T1000 (cell line): ENCODE data around the gene ITPKB.
"Not testable (repeated sequence)": the region's sequence is repeated elsewhere in the genome, so short reads cannot be mapped to it uniquely, and the experiment has no call there.

Experiments used
- DNase-seq: peaks from one replicate; lab custom pipeline; 2025; ENCODE audit warnings: mixed read lengths; lab: John Stamatoyannopoulos, UW

The ITPKB gene

DNA sequence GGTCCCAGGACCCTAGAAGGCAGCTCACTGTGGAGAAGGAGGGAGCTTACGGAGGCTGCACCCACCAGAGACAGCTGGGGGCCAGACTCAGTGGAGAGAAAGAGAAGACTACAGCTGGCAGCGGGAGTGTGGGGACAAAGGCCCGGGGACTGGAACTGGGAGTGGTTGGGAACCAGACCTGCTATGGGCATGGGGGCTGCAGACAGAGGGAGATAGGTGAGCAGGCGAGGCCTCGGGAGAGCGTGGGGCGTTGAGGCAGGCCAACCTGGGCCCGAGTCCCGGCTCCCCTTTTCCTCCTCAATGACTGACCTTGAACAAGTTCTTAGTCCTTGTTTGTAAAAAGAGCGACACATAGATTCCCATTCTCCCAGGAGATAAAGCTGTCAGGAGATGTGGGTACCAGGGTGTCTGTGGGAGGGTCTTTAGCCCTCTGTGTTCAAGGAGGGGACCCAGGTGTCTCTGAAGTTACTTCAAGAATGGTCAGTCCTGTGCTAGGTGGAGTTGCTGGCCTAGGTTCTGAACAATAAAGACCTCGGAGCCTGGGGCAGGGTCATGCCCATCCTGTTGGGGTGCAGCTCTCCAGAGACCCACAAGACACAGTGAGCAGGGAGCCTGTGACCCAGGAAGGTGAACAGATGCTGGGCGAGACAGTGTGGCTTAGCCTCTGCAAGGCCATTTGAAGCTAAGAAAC lies 87.9 kb downstream of the ITPKB start:
- DNase-seq = no peak

GRCh38 chr1:226650236-226650841 lies 88.7 kb downstream of the ITPKB start:
- no peak for DNase-seq

DNA sequence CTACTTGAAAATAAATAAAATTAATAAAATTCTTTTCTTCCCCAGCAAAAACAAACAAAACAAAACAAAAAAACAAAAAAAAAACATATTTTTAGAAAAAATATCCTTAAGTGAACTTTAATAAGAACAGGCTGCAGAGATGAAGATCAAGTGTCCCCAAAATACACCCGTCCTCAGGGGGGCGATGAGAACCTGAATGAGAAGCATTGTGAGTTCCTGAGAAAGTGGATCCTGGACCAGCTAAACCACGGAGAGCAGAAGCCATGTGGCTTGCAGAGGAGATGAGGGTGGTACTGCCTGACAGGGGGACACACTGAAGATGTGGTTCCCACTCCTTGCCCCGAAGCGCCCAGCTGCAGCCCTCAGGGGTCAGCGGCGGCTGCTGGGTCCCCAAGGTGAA lies 89.3 kb downstream of the ITPKB start:
- DNase-seq = no peak

DNA sequence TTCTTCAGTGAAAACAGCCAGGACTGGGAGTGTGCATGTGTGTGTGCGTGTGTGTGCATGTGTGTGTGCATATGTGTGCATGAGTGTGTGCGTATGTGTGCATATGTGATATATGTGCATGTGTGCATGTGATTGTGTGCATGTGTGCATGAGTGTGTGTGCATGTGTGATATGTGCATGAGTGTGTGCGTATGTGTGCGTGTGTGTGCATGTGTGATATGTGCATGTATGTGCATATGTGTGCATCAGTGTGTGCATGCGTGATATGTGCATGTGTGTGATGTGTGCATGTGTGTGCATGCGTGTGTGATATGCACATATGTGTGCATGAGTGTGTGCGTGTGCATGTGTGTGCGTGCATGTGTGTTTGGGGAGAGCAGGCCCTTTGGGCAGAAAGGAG lies 89.8 kb downstream of the ITPKB start:
- DNase-seq = no peak

- DNase-seq = no peak
Measured at GRCh38 chr1:226648421-226648820, 90.7 kb downstream of the ITPKB start.

DNA sequence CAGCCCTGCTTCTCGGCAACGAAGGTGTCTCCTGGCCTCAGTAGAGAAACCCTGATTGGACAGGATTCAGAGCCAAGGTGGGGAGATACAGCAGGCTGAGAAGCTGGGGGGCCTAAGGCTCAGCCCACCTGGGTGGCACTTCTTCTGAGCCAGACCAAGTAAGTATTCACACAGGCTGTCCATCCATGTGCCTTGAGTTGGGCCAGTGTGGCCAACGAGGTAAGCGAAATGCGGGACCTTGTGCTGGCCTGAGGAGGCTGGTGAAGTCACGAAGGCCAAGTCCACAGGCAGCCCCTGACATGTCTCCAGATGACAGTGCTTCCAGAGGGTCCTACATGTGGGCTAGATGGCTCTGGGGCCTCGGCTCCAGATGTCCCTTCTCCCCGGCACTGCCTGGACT lies 91.4 kb downstream of the ITPKB start:
- DNase-seq = no peak

DNA sequence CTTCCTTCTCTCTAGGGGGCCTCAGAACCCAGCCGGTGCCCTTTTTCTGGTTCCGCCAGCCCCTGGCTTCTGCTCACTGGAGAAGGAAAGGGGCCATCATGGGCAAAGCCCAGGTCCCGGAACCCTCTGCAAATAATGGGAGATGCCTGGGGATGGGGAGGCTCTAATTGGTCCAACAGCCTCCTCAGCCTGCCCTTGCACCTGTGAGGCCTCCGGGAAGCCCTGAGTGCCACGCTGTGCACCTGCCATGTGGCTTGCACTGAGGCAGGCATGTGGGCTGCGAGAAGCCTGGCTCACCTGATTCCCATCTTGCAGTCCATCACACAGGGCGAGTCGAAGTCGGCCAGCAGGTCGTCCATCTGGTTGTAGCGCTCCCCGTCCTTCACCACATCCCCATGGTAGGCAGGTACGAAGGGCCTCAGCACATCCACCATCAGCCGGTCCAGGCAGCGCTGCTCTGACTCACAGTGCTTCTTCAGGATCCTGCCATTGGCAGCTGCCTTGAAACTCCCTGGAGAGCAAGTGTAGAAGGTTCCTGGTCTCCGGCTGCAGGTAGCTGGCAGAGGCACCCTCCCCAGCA lies 92.1 kb downstream of the ITPKB start:
- no peak for DNase-seq

DNA sequence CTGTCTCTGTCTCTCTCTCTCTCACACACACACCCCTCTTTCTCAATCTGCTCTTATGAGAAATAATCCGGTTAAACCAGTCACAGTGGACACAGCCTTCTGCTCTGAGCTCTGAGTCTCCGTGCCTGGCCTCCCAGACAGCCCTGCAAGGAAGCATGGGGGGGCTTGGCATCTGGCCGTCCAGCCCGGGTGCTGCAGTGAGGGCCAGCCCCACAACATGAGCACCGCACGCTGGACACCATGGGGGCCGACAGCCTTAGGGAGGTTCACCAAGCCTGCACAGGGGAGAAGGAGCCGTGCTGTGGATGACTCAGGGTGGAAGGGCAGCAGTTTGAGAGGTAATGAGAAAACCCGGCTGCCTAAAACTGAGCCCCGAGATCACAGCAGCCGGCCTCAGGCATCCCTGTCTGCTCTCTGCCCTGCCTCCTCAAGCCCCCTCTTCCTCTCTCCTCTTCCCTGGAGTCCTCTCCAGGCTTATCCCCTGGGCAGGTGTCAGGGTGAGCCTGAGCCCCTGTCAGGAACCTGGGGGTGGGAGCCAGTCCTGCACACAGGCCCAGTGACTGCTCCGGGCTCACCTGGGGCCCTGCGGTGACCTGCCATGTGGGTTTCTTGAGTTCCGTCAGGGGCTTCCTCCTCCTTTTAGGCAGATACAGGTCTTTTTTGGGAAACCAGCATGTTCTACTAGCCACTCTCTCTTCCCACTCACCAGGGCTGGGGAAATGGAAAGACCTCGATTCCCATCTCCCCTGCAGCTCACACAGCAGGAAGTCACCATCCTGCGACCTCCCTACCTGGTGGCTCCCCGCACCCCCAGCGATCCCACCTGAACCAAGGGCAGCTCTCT lies 92.8 kb downstream of the ITPKB start:
- DNase-seq = no peak

GRCh38 chr1:226645279-226645976 lies 93.7 kb downstream of the ITPKB start:
- DNase-seq = no peak

DNA sequence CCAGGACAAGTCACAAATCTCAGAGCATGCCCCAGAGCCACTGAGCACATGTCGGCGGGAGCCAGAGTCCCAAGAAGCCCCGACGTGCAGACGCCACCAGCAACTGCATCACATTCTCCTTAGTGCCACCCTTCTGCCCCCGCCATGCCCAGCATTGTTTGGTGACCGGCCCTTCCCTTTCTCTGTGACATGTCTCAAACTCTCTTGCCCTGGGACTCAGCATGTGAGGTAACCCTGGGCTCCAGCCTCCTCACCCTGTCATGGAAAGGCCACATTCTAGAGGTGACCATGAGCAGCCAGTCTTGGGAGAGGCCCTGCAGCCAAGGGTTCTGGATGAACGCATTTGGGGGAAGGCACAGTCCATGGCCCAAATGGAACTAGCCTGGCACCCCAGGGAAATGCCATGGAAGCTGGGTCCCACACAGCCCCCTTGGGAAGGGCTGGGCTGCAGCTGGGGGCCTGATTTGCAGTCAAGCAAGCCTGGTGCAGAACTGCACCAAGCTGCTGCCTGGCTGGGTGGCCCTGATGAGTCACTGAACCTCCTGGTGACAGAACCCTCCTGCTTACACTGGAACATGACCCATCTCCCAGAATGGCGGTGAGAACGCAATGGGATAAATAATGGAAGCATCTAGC lies 94.4 kb downstream of the ITPKB start:
- no peak for DNase-seq

DNA sequence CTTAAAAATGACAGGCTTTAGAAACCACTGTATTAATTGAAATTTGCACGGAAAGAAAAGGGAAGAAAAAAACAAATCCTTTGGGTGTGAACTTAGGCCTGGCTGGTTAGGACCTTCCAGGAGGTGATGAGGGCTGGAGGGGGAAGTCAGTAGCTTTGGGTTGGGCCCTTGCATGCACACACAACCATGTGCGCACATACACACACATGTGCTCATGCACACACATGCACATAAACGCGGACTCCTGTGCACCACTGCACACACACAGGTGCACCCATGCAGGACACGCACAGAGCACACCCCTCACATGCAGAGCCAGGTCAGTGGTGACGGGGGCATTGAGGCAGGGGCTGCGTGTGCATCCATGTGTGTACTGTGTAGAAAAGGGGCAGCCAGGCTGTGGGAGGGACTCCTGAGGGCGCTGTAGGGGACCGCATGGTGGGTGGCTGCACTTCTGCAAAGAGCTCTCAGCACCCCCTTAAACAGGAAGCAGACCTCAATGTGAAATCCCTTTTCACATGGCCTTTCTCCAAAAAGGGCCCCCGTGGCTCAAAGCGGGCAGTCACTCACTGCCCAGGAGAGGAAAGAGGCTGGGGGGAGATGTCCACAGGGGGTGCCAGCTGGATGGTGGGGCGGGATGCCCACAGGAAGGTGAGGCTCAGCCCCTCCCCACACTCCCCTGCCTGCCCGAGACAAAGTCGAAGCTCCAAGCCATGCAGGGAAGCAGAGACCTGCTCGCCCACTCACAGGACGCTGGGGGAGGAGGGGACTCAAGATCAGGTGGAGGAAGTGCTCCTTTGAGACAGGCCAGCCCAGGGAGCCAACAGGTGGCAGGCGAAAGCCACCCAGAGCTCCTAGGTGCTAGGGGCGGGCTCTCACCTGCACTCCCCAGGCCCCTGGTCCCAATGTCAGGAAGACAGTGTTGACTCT lies 95.2 kb downstream of the ITPKB start:
- no peak for DNase-seq

GRCh38 chr1:226643177-226643576 lies 95.9 kb downstream of the ITPKB start:
- DNase-seq = no peak

DNA sequence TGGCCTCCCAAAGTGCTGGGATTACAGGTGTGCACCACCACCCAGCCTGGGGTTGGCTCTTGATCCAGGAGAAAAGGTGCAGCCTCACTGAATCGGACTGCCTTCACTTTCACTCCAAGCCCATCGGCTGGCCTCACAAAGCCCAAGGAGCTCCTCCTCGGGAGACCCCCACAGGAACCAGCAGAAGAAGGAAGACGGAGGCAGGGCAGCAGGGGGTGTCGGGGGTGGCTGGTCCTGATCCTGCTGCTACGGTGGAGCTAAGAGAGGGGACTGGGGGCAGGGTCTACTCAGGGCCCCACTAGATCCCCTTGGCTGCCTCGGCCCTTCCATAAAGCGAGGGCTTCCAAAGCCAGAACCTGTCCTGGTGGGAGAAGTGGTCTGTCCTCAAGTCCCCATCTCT lies 96.7 kb downstream of the ITPKB start:
- DNase-seq = no peak

GRCh38 chr1:226641671-226642231 lies 97.3 kb downstream of the ITPKB start:
- no peak for DNase-seq

- DNase-seq = no peak
Measured at GRCh38 chr1:226640321-226641136, 98.6 kb downstream of the ITPKB start.

GRCh38 chr1:226639631-226640061 lies 99.4 kb downstream of the ITPKB start:
- no peak for DNase-seq

DNA sequence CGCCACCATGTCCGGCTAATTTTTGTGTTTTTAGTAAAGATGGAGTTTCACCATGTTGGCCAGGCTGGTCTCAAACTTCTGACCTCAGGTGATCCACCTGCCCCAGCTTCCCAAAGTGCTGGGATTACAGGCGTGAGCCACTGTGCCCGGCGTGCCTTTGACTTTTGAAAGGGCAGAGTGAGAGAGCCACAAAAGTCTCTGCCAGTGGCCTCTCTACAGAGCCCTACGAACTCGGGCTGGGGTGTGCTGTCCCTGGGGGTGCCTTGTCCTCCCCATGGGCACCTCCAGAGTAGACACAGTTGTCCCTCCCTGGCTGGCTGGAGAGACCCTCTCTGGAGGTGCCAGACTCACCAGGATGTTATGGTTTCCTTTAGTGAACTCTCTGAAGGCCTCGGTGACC lies 99.9 kb downstream of the ITPKB start:
- DNase-seq = not testable (repeated sequence)

GRCh38 chr1:226638608-226639007 lies 100.5 kb downstream of the ITPKB start:
- DNase-seq = no peak

DNA sequence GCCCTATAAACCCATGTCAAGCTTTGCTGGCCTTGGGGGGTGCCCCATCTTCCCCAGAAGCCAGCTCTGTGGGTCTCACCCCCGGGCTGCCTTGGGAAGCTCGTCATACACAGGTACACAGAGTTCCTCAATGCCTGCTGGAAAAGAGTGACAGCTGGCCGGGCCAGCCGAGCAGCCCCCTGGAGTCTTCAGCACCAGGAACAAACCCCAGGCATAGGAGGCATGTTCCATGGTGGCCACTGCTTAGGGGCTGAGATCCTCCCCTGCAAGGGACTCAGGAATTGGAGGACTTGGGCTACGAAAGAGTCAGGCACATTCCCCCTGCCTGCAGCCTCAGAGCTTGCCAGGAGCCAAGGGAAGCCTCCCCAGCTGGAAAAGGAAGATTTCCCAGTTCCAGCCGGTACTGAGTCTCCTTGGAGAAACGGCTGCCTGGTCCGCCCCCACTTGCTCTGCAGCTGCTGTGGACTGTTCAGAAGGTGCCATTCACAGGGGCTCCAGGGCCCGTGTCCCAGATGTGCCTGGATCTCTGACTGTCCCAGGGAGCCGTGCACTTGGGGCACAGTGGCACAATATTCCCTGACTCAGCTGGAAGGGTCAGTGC lies 101.0 kb downstream of the ITPKB start:
- no peak for DNase-seq
